H9 (cell line): Measurements from ENCODE around the gene LPO. TPM values are rescaled to one million over a fixed set of nuclear protein-coding genes. Genes with fewer than 3 reads are reported as not detected.

Source experiments
- DNase-seq: peaks from one replicate; pipeline ENCODE4 v3.0.0-alpha.2; 2017
- H2AFZ ChIP-seq: one replicate; pipeline ENCODE4 v1.6.1; 2013; ENCODE audit warnings: mild to moderate bottlenecking, low read length, control low read depth, moderate library complexity
- H2AK5ac ChIP-seq: 2 replicates; pipeline ENCODE4 v1.6.1; 2013; ENCODE audit warnings: low read length, control low read depth, mixed read lengths; ENCODE audit not compliant: insufficient read length
- H2BK120ac ChIP-seq: one replicate; pipeline ENCODE4 v1.6.1; 2013; ENCODE audit warnings: low read depth, mild to moderate bottlenecking, low read length, control low read depth, inconsistent platforms; ENCODE audit not compliant: poor library complexity, severe bottlenecking
- H2BK12ac ChIP-seq: 2 replicates; pipeline ENCODE4 v1.6.1; 2013; ENCODE audit warnings: low read length, control low read depth, mixed read lengths, low read depth; ENCODE audit not compliant: insufficient read length
- H2BK15ac ChIP-seq: 2 replicates; pipeline ENCODE4 v1.6.1; 2013; ENCODE audit warnings: low read depth, low read length, control low read depth
- H2BK20ac ChIP-seq: one replicate; pipeline ENCODE4 v1.6.1; 2013; ENCODE audit warnings: low read depth, mild to moderate bottlenecking, low read length, control low read depth, inconsistent platforms; ENCODE audit not compliant: poor library complexity, severe bottlenecking
- H2BK5ac ChIP-seq: 2 replicates; pipeline ENCODE4 v1.6.1; 2013; ENCODE audit warnings: low read length, control low read depth, mixed read lengths; ENCODE audit not compliant: insufficient read length
- H3K14ac ChIP-seq: 2 replicates; pipeline ENCODE4 v1.6.1; 2013; ENCODE audit warnings: low read length, control low read depth; ENCODE audit not compliant: insufficient read depth
- H3K18ac ChIP-seq: 2 replicates; pipeline ENCODE4 v1.6.1; 2013; ENCODE audit warnings: low read depth, mild to moderate bottlenecking, mixed read lengths, low read length, control low read depth; ENCODE audit not compliant: insufficient read length
- H3K23ac ChIP-seq: 2 replicates; pipeline ENCODE4 v1.6.1; 2013; ENCODE audit warnings: low read length, control low read depth, mixed read lengths, low read depth; ENCODE audit not compliant: insufficient read length
- H3K23me2 ChIP-seq: 2 replicates; pipeline ENCODE4 v1.6.1; 2013; ENCODE audit warnings: low read depth, mild to moderate bottlenecking, mixed read lengths, low read length, control low read depth; ENCODE audit not compliant: insufficient read length, poor library complexity, severe bottlenecking
- H3K27ac ChIP-seq: 2 replicates; pipeline ENCODE4 v1.5.1; 2013; ENCODE audit warnings: low read length, control low read depth, mixed read lengths, low read depth; ENCODE audit not compliant: insufficient read length
- H3K27me3 ChIP-seq: 2 replicates; pipeline ENCODE4 v1.6.1; 2013; ENCODE audit warnings: low read length, control low read depth, inconsistent platforms; ENCODE audit not compliant: insufficient read depth
- H3K4ac ChIP-seq: 2 replicates; pipeline ENCODE4 v1.6.1; 2013; ENCODE audit warnings: low read depth, mild to moderate bottlenecking, control low read depth, inconsistent platforms, low read length, moderate library complexity
- H3K4me1 ChIP-seq: 2 replicates; pipeline ENCODE4 v1.6.1; 2013; ENCODE audit warnings: low read length, control low read depth, inconsistent platforms; ENCODE audit not compliant: insufficient read depth
- H3K4me2 ChIP-seq: 2 replicates; pipeline ENCODE4 v1.6.1; 2013; ENCODE audit warnings: low read length, control low read depth, mixed read lengths; ENCODE audit not compliant: insufficient read length, insufficient read depth
- H3K56ac ChIP-seq: 2 replicates; pipeline ENCODE4 v1.6.1; 2013; ENCODE audit warnings: low read depth, mild to moderate bottlenecking, mixed read lengths, low read length, control low read depth; ENCODE audit not compliant: insufficient read length
- H3K79me1 ChIP-seq: 2 replicates; pipeline ENCODE4 v1.6.1; 2013; ENCODE audit warnings: low read depth, mild to moderate bottlenecking, moderate library complexity, low read length, control low read depth, inconsistent platforms; ENCODE audit not compliant: insufficient read depth, poor library complexity, severe bottlenecking
- H3K79me2 ChIP-seq: 2 replicates; pipeline ENCODE4 v1.6.1; 2013; ENCODE audit warnings: low read length, control low read depth, inconsistent platforms; ENCODE audit not compliant: insufficient read depth
- H3K9ac ChIP-seq: 2 replicates; pipeline ENCODE4 v1.6.1; 2013; ENCODE audit warnings: low read length, control low read depth, mixed read lengths; ENCODE audit not compliant: insufficient read length; ENCODE audit errors: extremely low read depth
- H3K9me3 ChIP-seq: one replicate; pipeline ENCODE4 v1.6.1; 2013; ENCODE audit warnings: low read depth, low read length, inconsistent platforms; ENCODE audit not compliant: control insufficient read depth
- H3T11ph ChIP-seq: one replicate; pipeline ENCODE4 v1.6.1; 2013; ENCODE audit warnings: mild to moderate bottlenecking, low read length, control low read depth, inconsistent platforms
- H4K20me1 ChIP-seq: one replicate; pipeline ENCODE4 v1.6.1; 2013; ENCODE audit not compliant: control insufficient read depth, insufficient read length, insufficient read depth
- H4K5ac ChIP-seq: 2 replicates; pipeline ENCODE4 v1.6.1; 2013; ENCODE audit warnings: low read depth, mild to moderate bottlenecking, mixed read lengths, low read length, control low read depth; ENCODE audit not compliant: insufficient read length
- H4K8ac ChIP-seq: replicated peaks from 2 replicates; pipeline ENCODE4 v1.6.1; 2013; ENCODE audit warnings: low read length, control low read depth, mixed read lengths, low read depth; ENCODE audit not compliant: insufficient read length
- H4K91ac ChIP-seq: 2 replicates; pipeline ENCODE4 v1.6.1; 2013; ENCODE audit warnings: low read depth, mild to moderate bottlenecking, moderate library complexity, mixed read lengths, low read length, control low read depth; ENCODE audit not compliant: insufficient read length
- H3K27ac Mint-ChIP-seq, 3 experiments: 2 replicates in 2 of 3; 3 replicates in 1 of 3; pipeline ENCODE4 v1.8.0; 2020 to 2021; ENCODE audit warnings: mixed read lengths in 3 of 3, mild to moderate bottlenecking in 1 of 3, moderate library complexity in 1 of 3
- H3K27me3 Mint-ChIP-seq: 2 replicates; pipeline ENCODE4 v1.8.0; 2021; ENCODE audit warnings: low read depth, mild to moderate bottlenecking, moderate library complexity, mixed read lengths
- H3K36me3 Mint-ChIP-seq, 3 experiments: 2 replicates in 2 of 3; 3 replicates in 1 of 3; pipeline ENCODE4 v1.8.0; 2020 to 2021; ENCODE audit warnings: low read depth in 3 of 3, mixed read lengths in 3 of 3; ENCODE audit not compliant: insufficient read depth in 1 of 3
- H3K4me1 Mint-ChIP-seq, 2 experiments: 2 replicates each; pipeline ENCODE4 v1.8.0; 2020; ENCODE audit warnings: mixed read lengths in 2 of 2
- H3K4me3 Mint-ChIP-seq, 2 experiments: 2 replicates in 1 of 2; 3 replicates in 1 of 2; pipeline ENCODE4 v1.8.0; 2020 to 2021; ENCODE audit warnings: mild to moderate bottlenecking in 2 of 2, mixed read lengths in 2 of 2, moderate library complexity in 1 of 2
- H3K9me3 Mint-ChIP-seq, 2 experiments: 2 replicates in 1 of 2; 3 replicates in 1 of 2; pipeline ENCODE4 v1.8.0; 2020; ENCODE audit warnings: mild to moderate bottlenecking in 2 of 2, mixed read lengths in 2 of 2, moderate library complexity in 1 of 2
- WGBS: extraction: QIAGEN DNeasy Blood & Tissue Kit; methylation state at CpG from one replicate; pipeline ENCODE4 v1.1.7; 2013; ENCODE audit warnings: missing lambda C conversion rate, low lambda C conversion rate, mixed read lengths; ENCODE audit not compliant: insufficient read length; ENCODE audit errors: extremely low coverage; 5-methylcytosine and 5-hydroxymethylcytosine counted together
- total RNA-seq: library from RNA; stranded (reverse); gene quantifications from 2 replicates; pipeline ENCODE4 v1.2.1, GENCODE V29; 2021
- TF ChIP-seq, protein P1 (sequence below): fragments of 200-600 bp; sonication (generic); conservative IDR thresholded peaks from 3 replicates; pipeline ENCODE4 v1.8.0; 2021; ENCODE audit warnings: antibody characterized with exemption, mild to moderate bottlenecking

Gene LPO
- total RNA-seq, 1 experiment from 2014 or later = 0.17 TPM

DNA sequence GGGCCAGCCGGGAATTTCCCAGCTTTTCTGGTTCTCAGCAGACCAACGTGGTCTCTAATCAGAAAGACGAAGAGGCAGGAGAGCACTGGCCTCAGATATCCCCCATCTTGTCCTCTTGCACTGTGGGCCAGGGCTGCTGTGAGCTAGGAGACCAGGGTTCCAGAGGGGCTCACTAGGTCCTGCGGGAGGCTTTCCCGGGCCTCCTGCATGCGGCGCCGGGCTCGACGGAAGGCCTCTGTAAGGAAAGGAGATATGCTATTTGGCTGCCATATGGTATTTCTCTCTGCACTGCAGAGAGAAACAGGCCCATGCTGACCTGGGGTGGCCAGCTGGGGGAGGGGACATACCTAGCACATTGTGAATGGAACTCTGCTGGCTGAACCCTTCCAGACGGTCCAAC is 32.4 kb upstream of the LPO start:
- no peaks in the 10 kb centered on the region for H3K79me1 ChIP-seq
- Mint-ChIP-seq H3K9me3 (no peaks in the 10 kb centered on the region), H3K36me3 (peaks cover 9 to 35% (median 22%) of the 10 kb centered on the region in 3 experiments; a peak in 6 of 7 replicates), H3K27me3 (peaks cover 8% of the 10 kb centered on the region), H3K4me3 (no peak overlapping the region), H3K27ac (no peak overlapping the region), H3K4me1 (0 out of 4 replicates have a peak, but pooled peaks cover 0 to 2% of the 10 kb centered on the region in 2 experiments)
- no peaks in the 10 kb centered on the region for H3K23me2 ChIP-seq
- no peak overlapping the region for H2BK120ac ChIP-seq
- no peaks in the 10 kb centered on the region for H4K20me1 ChIP-seq
- no peak overlapping the region for H3K4ac ChIP-seq
- no peak overlapping the region for H2BK15ac ChIP-seq
- H4K91ac ChIP-seq = no peak overlapping the region
- H2BK5ac ChIP-seq = no peak overlapping the region
- H3K27ac ChIP-seq = no peak overlapping the region
- H3K9ac ChIP-seq = no peak overlapping the region
- H3K27me3 ChIP-seq = no peaks in the 10 kb centered on the region
- H3K4me1 ChIP-seq = no peaks in the 10 kb centered on the region
- H3K14ac ChIP-seq = no peak overlapping the region
- no peak overlapping the region for H2BK12ac ChIP-seq
- no peak overlapping the region for H3K23ac ChIP-seq
- H2BK20ac ChIP-seq = no peak overlapping the region
- no peak overlapping the region for H2AFZ ChIP-seq
- no CpG with 5 or more reads among the region's 11 CpGs for WGBS
- no peak overlapping the region for H3K56ac ChIP-seq
- no peak overlapping the region for H3K18ac ChIP-seq
- H3K9me3 ChIP-seq = no peaks in the 10 kb centered on the region
- H3T11ph ChIP-seq = no peak overlapping the region
- no peak overlapping the region for H2AK5ac ChIP-seq
- H4K8ac ChIP-seq = no peak overlapping the region
- DNase-seq = no peak
- H3K4me2 ChIP-seq = no peak overlapping the region
- no peak overlapping the region for H4K5ac ChIP-seq
- TF ChIP-seq, protein P1, sequence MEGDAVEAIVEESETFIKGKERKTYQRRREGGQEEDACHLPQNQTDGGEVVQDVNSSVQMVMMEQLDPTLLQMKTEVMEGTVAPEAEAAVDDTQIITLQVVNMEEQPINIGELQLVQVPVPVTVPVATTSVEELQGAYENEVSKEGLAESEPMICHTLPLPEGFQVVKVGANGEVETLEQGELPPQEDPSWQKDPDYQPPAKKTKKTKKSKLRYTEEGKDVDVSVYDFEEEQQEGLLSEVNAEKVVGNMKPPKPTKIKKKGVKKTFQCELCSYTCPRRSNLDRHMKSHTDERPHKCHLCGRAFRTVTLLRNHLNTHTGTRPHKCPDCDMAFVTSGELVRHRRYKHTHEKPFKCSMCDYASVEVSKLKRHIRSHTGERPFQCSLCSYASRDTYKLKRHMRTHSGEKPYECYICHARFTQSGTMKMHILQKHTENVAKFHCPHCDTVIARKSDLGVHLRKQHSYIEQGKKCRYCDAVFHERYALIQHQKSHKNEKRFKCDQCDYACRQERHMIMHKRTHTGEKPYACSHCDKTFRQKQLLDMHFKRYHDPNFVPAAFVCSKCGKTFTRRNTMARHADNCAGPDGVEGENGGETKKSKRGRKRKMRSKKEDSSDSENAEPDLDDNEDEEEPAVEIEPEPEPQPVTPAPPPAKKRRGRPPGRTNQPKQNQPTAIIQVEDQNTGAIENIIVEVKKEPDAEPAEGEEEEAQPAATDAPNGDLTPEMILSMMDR = no peak
- H3K79me2 ChIP-seq = no peaks in the 10 kb centered on the region
